BLaER1 (cell line): ENCODE results near the gene MUC22.
"Not testable (repeated sequence)": the region's sequence is repeated elsewhere in the genome, so short reads cannot be mapped to it uniquely, and the experiment has no call there.

Experiments used
- H3K27ac ChIP-seq: shearing (Covaris generic); formaldehyde crosslinking; 2 replicates; pipeline ENCODE4 v1.8.1; 2022
- H3K27me3 ChIP-seq: shearing (Covaris generic); formaldehyde crosslinking; 2 replicates; pipeline ENCODE4 v1.8.1; 2022
- H3K36me3 ChIP-seq: shearing (Covaris generic); formaldehyde crosslinking; 2 replicates; pipeline ENCODE4 v1.8.1; 2022
- H3K4me1 ChIP-seq: shearing (Covaris generic); formaldehyde crosslinking; 2 replicates; pipeline ENCODE4 v1.8.1; 2022
- H3K4me2 ChIP-seq: shearing (Covaris generic); formaldehyde crosslinking; 2 replicates; pipeline ENCODE4 v1.8.1; 2022
- H3K4me3 ChIP-seq: shearing (Covaris generic); formaldehyde crosslinking; 2 replicates; pipeline ENCODE4 v1.8.1; 2022
- H3K9ac ChIP-seq: shearing (Covaris generic); formaldehyde crosslinking; 2 replicates; pipeline ENCODE4 v1.8.1; 2022
- H3K9me3 ChIP-seq: shearing (Covaris generic); formaldehyde crosslinking; 2 replicates; pipeline ENCODE4 v1.8.1; 2022
- H4K20me1 ChIP-seq: shearing (Covaris generic); formaldehyde crosslinking; 2 replicates; pipeline ENCODE4 v1.8.1; 2022
- Cebpa-rat ChIP-seq: shearing (Covaris generic); IDR thresholded peaks from 2 replicates; pipeline ENCODE4 v1.8.1; 2022

MUC22 gene

GRCh38 chr6:31010393-31011060, at the start of gene MUC22:
Gene MUC22 (plus strand): TSS chr6:31010474. CDS start chr6:31010707, 233 bp downstream.
- Histone ChIP-seq H3K27me3 (no peaks in the 10 kb centered on the region), H3K36me3 (no peaks in the 10 kb centered on the region), H3K4me3 (no peak within 1 kb of the TSS), H3K4me1 (no peaks in the 10 kb centered on the region), H3K27ac (no peak within 1 kb of the TSS), H3K9ac (no peak within 1 kb of the TSS), H3K4me2 (no peak within 1 kb of the TSS), H4K20me1 (no peaks in the 10 kb centered on the region), H3K9me3 (peaks cover 13% of the 10 kb centered on the region)
- no peak for TF ChIP-seq Cebpa-rat

GRCh38 chr6:30960907-30961673, 49.2 kb upstream of the MUC22 start:
- H3K4me1 ChIP-seq, result peaks cover 5% of the 10 kb centered on the region
- TF ChIP-seq Cebpa-rat, result no peak
- H3K27me3 ChIP-seq, result no peaks in the 10 kb centered on the region
- no peak overlapping the region for H3K4me2 ChIP-seq
- H3K9ac ChIP-seq, result no peak overlapping the region
- no peak overlapping the region for H3K4me3 ChIP-seq
- H4K20me1 ChIP-seq, result no peaks in the 10 kb centered on the region
- H3K36me3 ChIP-seq, result no peaks in the 10 kb centered on the region
- H3K9me3 ChIP-seq, result no peaks in the 10 kb centered on the region
- no peak overlapping the region for H3K27ac ChIP-seq

GRCh38 chr6:30962716-30963115, 47.6 kb upstream of the MUC22 start:
- Histone ChIP-seq H3K27me3 (no peaks in the 10 kb centered on the region), H3K36me3 (no peaks in the 10 kb centered on the region), H3K9ac (no peak overlapping the region), H3K27ac (no peak overlapping the region), H3K4me1 (no peaks in the 10 kb centered on the region), H3K4me2 (no peak overlapping the region), H4K20me1 (no peaks in the 10 kb centered on the region), H3K9me3 (no peaks in the 10 kb centered on the region), H3K4me3 (no peak overlapping the region)
- no peak for TF ChIP-seq Cebpa-rat

GRCh38 chr6:30963641-30964040, 46.6 kb upstream of the MUC22 start:
- Histone ChIP-seq H3K9me3 (no peaks in the 10 kb centered on the region), H3K36me3 (no peaks in the 10 kb centered on the region), H3K27ac (no peak overlapping the region), H3K9ac (no peak overlapping the region), H3K4me2 (no peak overlapping the region), H3K27me3 (no peaks in the 10 kb centered on the region), H4K20me1 (no peaks in the 10 kb centered on the region), H3K4me1 (no peaks in the 10 kb centered on the region), H3K4me3 (no peak overlapping the region)
- TF ChIP-seq Cebpa-rat, result no peak

- Histone ChIP-seq H3K4me3 (no peak overlapping the region), H3K36me3 (no peaks in the 10 kb centered on the region), H3K27ac (no peak overlapping the region), H3K9me3 (no peaks in the 10 kb centered on the region), H3K4me1 (no peaks in the 10 kb centered on the region), H3K9ac (no peak overlapping the region), H3K27me3 (no peaks in the 10 kb centered on the region), H3K4me2 (no peak overlapping the region), H4K20me1 (no peaks in the 10 kb centered on the region)
- TF ChIP-seq Cebpa-rat, result no peak
Measured at GRCh38 chr6:30964075-30964474, 46.2 kb upstream of the MUC22 start.

- no peak for TF ChIP-seq Cebpa-rat
- Histone ChIP-seq H3K27ac (no peak overlapping the region), H3K4me3 (no peak overlapping the region)
Measured at GRCh38 chr6:30965140-30965601, 45.1 kb upstream of the MUC22 start.

GRCh38 chr6:30966154-30966553, 44.1 kb upstream of the MUC22 start:
- Histone ChIP-seq H3K9me3 (no peaks in the 10 kb centered on the region), H4K20me1 (no peaks in the 10 kb centered on the region), H3K4me1 (no peaks in the 10 kb centered on the region), H3K4me2 (no peak overlapping the region), H3K4me3 (no peak overlapping the region), H3K27me3 (no peaks in the 10 kb centered on the region), H3K9ac (no peak overlapping the region), H3K36me3 (no peaks in the 10 kb centered on the region), H3K27ac (no peak overlapping the region)
- no peak for TF ChIP-seq Cebpa-rat

More at GRCh38 chr6:30965140-30965601, 45.1 kb upstream of the MUC22 start:
- no peaks in the 10 kb centered on the region for H3K27me3 ChIP-seq
- no peaks in the 10 kb centered on the region for H3K9me3 ChIP-seq
- no peaks in the 10 kb centered on the region for H4K20me1 ChIP-seq
- no peak overlapping the region for H3K9ac ChIP-seq
- no peak overlapping the region for H3K4me2 ChIP-seq
- no peaks in the 10 kb centered on the region for H3K4me1 ChIP-seq
- no peaks in the 10 kb centered on the region for H3K36me3 ChIP-seq

GRCh38 chr6:30969171-30969570, 41.1 kb upstream of the MUC22 start:
- not testable (repeated sequence) for H3K4me2 ChIP-seq, H3K27ac ChIP-seq, H3K9ac ChIP-seq, H3K4me3 ChIP-seq, H4K20me1 ChIP-seq, H3K4me1 ChIP-seq, H3K27me3 ChIP-seq, H3K9me3 ChIP-seq, H3K36me3 ChIP-seq

- no peaks in the 10 kb centered on the region for H3K9me3 ChIP-seq
- H3K27me3 ChIP-seq, result no peaks in the 10 kb centered on the region
- no peaks in the 10 kb centered on the region for H3K4me1 ChIP-seq
- H3K4me2 ChIP-seq, result no peak overlapping the region
- H3K27ac ChIP-seq, result no peak overlapping the region
- H4K20me1 ChIP-seq, result no peaks in the 10 kb centered on the region
- H3K36me3 ChIP-seq, result no peaks in the 10 kb centered on the region
- H3K4me3 ChIP-seq, result no peak overlapping the region
- H3K9ac ChIP-seq, result no peak overlapping the region
- TF ChIP-seq Cebpa-rat, result no peak
Measured at GRCh38 chr6:30970946-30971345, 39.3 kb upstream of the MUC22 start.

- H3K4me1 ChIP-seq, result no peaks in the 10 kb centered on the region
- H3K27ac ChIP-seq, result no peak overlapping the region
- no peak overlapping the region for H3K9ac ChIP-seq
- H3K4me2 ChIP-seq, result no peak overlapping the region
- 0 out of 2 replicates have a peak, but pooled peaks cover under 1% of the 10 kb centered on the region for H3K27me3 ChIP-seq
- no peak overlapping the region for H3K4me3 ChIP-seq
- no peaks in the 10 kb centered on the region for H3K9me3 ChIP-seq
- no peak for TF ChIP-seq Cebpa-rat
- no peaks in the 10 kb centered on the region for H3K36me3 ChIP-seq
- H4K20me1 ChIP-seq, result no peaks in the 10 kb centered on the region
Measured at GRCh38 chr6:30972816-30973215, 37.5 kb upstream of the MUC22 start.
